Endothelial cell of umbilical vein (primary cell): ENCODE measurements around the gene SFXN3. TPM values are rescaled to one million over a fixed set of nuclear protein-coding genes. Genes with fewer than 3 reads are reported as not detected.

Source experiments
- BruUV-seq: library from RNA; stranded (reverse); fragments of 400-500 nt; replicated peaks from 2 replicates; lab custom pipeline; 2021; lab: Mats Ljungman, UMichigan
- CTCF ChIA-PET: fragments of 300-600, 350-600 bp; sonication (Branson Sonifier 250); formaldehyde crosslinking; loops from one replicate; lab custom pipeline; 2021; ENCODE audit warnings: antibody characterized with exemption, inconsistent platforms; lab: Charles Lee
- POLR2A ChIA-PET: fragments of 300-600, 350-600 bp; sonication (Branson Sonifier 250); formaldehyde crosslinking; loops from one replicate; lab custom pipeline; 2021; ENCODE audit warnings: antibody characterized with exemption, inconsistent platforms; lab: Charles Lee
- DNase-seq: peaks from one replicate; pipeline ENCODE4 v3.0.0-alpha.2; 2011; ENCODE audit warnings: low read depth, low spot score
- FAIRE-seq: peaks from 2 replicates; lab custom pipeline; 2011; peaks lifted over from hg19 to GRCh38; lab: Jason Lieb, UNC
- H2AFZ ChIP-seq: 2 replicates; pipeline ENCODE4 v1.6.0; 2012; ENCODE audit warnings: low read depth, low read length, control low read depth, inconsistent platforms
- H3K27ac ChIP-seq: 2 replicates; pipeline ENCODE4 v1.5.1; 2011; ENCODE audit warnings: low read depth, mild to moderate bottlenecking, control low read depth, low read length, moderate library complexity; ENCODE audit not compliant: insufficient read depth
- H3K27me3 ChIP-seq, 2 experiments: 2 replicates each; pipeline versions ENCODE4 v1.6.0 to v1.6.1; 2011; ENCODE audit warnings: low read length in 2 of 2, mixed read lengths in 1 of 2; ENCODE audit not compliant: control insufficient read depth in 2 of 2, insufficient read depth in 2 of 2
- H3K36me3 ChIP-seq, 2 experiments: 2 replicates in 1 of 2; 3 replicates in 1 of 2; pipeline ENCODE4 v1.5.1; 2011; ENCODE audit warnings: low read length in 2 of 2, mild to moderate bottlenecking in 1 of 2, moderate library complexity in 1 of 2; ENCODE audit not compliant: control insufficient read depth in 2 of 2, insufficient read depth in 2 of 2; ENCODE audit errors: extremely low read depth in 1 of 2
- H3K4me1 ChIP-seq: 3 replicates; pipeline ENCODE4 v1.5.1; 2011; ENCODE audit warnings: mild to moderate bottlenecking, low read length; ENCODE audit not compliant: control insufficient read depth, insufficient read depth; ENCODE audit errors: extremely low read depth
- H3K4me2 ChIP-seq: 2 replicates; pipeline ENCODE4 v1.6.1; 2011; ENCODE audit warnings: low read length, control low read depth, mixed read lengths; ENCODE audit not compliant: insufficient read depth
- H3K4me3 ChIP-seq, 3 experiments: fragments of 200-600 bp in 1 of 3; sonication (generic), shearing (Covaris generic) in 1 of 3; replicated peaks in 1 of 3; 2 replicates each; pipeline ENCODE4 v1.5.1; 2011 to 2016; ENCODE audit warnings: control low read depth in 3 of 3, low read length in 3 of 3, mild to moderate bottlenecking in 2 of 3, inconsistent platforms in 1 of 3, low read depth in 1 of 3, moderate library complexity in 1 of 3; ENCODE audit not compliant: insufficient read depth in 1 of 3
- H3K79me2 ChIP-seq: 2 replicates; pipeline ENCODE4 v1.6.0; 2012; ENCODE audit warnings: low read length, inconsistent platforms; ENCODE audit not compliant: control insufficient read depth, insufficient read depth
- H3K9ac ChIP-seq: replicated peaks from 2 replicates; pipeline ENCODE3; 2011; ENCODE audit warnings: low read length, control low read depth; ENCODE audit not compliant: insufficient read depth; ENCODE audit errors: extremely low read depth
- H3K9me1 ChIP-seq: replicated peaks from 3 replicates; pipeline ENCODE4 v1.6.0; 2011; ENCODE audit warnings: mild to moderate bottlenecking, low read length; ENCODE audit not compliant: control insufficient read depth, insufficient read depth; ENCODE audit errors: extremely low read depth
- H3K9me3 ChIP-seq: replicated peaks from 2 replicates; pipeline ENCODE4 v1.5.1; 2012; ENCODE audit warnings: low read length, inconsistent platforms; ENCODE audit not compliant: control insufficient read depth, insufficient read depth
- H4K20me1 ChIP-seq: replicated peaks from 2 replicates; pipeline ENCODE3; 2011; ENCODE audit warnings: mild to moderate bottlenecking, low read length; ENCODE audit not compliant: control insufficient read depth, insufficient read depth; ENCODE audit errors: extremely low read depth
- EZH2 ChIP-seq: IDR thresholded peaks from 2 replicates; pipeline ENCODE4 v1.6.1; 2012; ENCODE audit warnings: borderline replicate concordance, low read depth, mild to moderate bottlenecking, moderate library complexity, low read length, inconsistent platforms; ENCODE audit not compliant: severe bottlenecking
- FOS ChIP-seq: IDR thresholded peaks from 2 replicates; pipeline ENCODE4 v1.6.1; 2011; ENCODE audit warnings: mild to moderate bottlenecking, low read length, moderate library complexity, borderline replicate concordance; ENCODE audit not compliant: insufficient read depth
- GATA2 ChIP-seq: IDR thresholded peaks from 2 replicates; pipeline ENCODE4 v1.7.0; 2011; ENCODE audit warnings: low read depth, mild to moderate bottlenecking, moderate library complexity, mixed read lengths, low read length; ENCODE audit not compliant: insufficient read length, insufficient read depth
- JUN ChIP-seq: IDR thresholded peaks from 2 replicates; pipeline ENCODE4 v1.6.1; 2011; ENCODE audit warnings: borderline replicate concordance, low read depth; ENCODE audit not compliant: insufficient read length, insufficient read depth
- MYC ChIP-seq: IDR thresholded peaks from one replicate; pipeline ENCODE4 v1.6.1; 2011; ENCODE audit warnings: mild to moderate bottlenecking, low read depth, low read length
- POLR2A ChIP-seq: IDR thresholded peaks from 2 replicates; pipeline ENCODE4 v1.6.1; 2012; ENCODE audit warnings: low read depth, mild to moderate bottlenecking, control low read depth, low read length
- POLR2AphosphoS5 ChIP-seq: IDR thresholded peaks from 2 replicates; pipeline ENCODE4 v1.6.1; 2012; ENCODE audit warnings: low read depth, mild to moderate bottlenecking, control low read depth, low read length, moderate library complexity; ENCODE audit not compliant: insufficient read depth
- dilution Hi-C: fragments of 300-500 bp; cut with MboI; formaldehyde crosslinking; loops from one replicate; pipeline ENCODE4 v1.15.0; 2019; ENCODE audit warnings: low sequenced_read_pairs; ENCODE audit not compliant: extremely low pct_ligation_motif_present
- intact Hi-C: fragments of 100-400 bp; cut with micrococcal nuclease; formaldehyde crosslinking; loops from one replicate; pipeline ENCODE4 v1.10.0; 2022
- polyA plus RNA-seq, 4 experiments: library from polyadenylated mRNA; depleted of rRNA in 3 of 4; stranded (reverse) in 3 of 4; unstranded in 1 of 4; fragments of >200 nt; gene quantifications; 2 replicates each; pipeline versions ENCODE4 v1.2.1 to v1.2.3, GENCODE V29; 2011 to 2012; ENCODE audit warnings: missing spikeins in 1 of 4
- total RNA-seq: library from RNA; stranded (reverse); gene quantifications from 2 replicates; pipeline ENCODE4 v1.2.3, GENCODE V29; 2021
- TF ChIP-seq, protein P1 (sequence below): IDR thresholded peaks from 2 replicates; pipeline ENCODE4 v1.6.1; 2011; ENCODE audit not compliant: insufficient read depth, insufficient read length
- TF ChIP-seq, protein P2 (sequence below), 2 donors: IDR thresholded peaks; 1 replicate in 1 of 2; 2 replicates in 1 of 2; pipeline ENCODE4 v1.5.1; 2011; ENCODE audit warnings: low read length in 2 of 2, mild to moderate bottlenecking in 2 of 2, moderate library complexity in 2 of 2, control low read depth in 1 of 2, inconsistent platforms in 1 of 2, low read depth in 1 of 2; ENCODE audit not compliant: insufficient read depth in 1 of 2; ENCODE audit errors: extremely low read depth in 1 of 2

Gene SFXN3
- total and polyA plus RNA-seq, 2 donors (not counting 3 experiments of a cell fraction or from before 2014, with no cell fraction given): 83.1 to 117 TPM

DNA sequence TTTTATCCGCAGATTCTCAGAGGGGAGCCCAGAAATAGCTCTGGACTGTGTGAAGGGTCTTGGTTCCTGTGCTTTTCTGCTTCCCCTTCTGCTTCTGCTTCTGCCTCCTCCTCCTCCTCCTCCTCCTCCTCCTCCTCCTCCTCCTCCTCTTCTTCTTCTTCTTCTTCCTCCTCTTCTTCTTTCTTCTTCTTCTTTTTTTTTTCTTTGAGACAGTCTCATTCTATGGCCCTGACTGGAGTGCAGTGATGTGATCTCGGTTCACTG is 11.7 kb upstream of the SFXN3 start:
- ChIA-PET CTCF (interaction anchor here (0.6 to 7.3 kb wide), 21 partner anchors 11 to 457 kb away, joined by 3 to 254 read pairs (median 5); partner anchors contain the start of genes KAZALD1, LZTS2, MRPL43 and PDZD7), POLR2A (no interaction called here)
- no peaks in the 10 kb centered on the region for H3K79me2 ChIP-seq
- H4K20me1 ChIP-seq: no peaks in the 10 kb centered on the region
- H3K4me1 ChIP-seq: no peaks in the 10 kb centered on the region
- FAIRE-seq (no peak), DNase-seq (no peak)
- TF ChIP-seq, protein P1, sequence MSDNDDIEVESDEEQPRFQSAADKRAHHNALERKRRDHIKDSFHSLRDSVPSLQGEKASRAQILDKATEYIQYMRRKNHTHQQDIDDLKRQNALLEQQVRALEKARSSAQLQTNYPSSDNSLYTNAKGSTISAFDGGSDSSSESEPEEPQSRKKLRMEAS: no peak
- TF ChIP-seq GATA2 (no peak), FOS (no peak), POLR2A (no peak), EZH2 (no peak), JUN (no peak), POLR2AphosphoS5 (no peak), MYC (no peak)
- TF ChIP-seq, protein P2, sequence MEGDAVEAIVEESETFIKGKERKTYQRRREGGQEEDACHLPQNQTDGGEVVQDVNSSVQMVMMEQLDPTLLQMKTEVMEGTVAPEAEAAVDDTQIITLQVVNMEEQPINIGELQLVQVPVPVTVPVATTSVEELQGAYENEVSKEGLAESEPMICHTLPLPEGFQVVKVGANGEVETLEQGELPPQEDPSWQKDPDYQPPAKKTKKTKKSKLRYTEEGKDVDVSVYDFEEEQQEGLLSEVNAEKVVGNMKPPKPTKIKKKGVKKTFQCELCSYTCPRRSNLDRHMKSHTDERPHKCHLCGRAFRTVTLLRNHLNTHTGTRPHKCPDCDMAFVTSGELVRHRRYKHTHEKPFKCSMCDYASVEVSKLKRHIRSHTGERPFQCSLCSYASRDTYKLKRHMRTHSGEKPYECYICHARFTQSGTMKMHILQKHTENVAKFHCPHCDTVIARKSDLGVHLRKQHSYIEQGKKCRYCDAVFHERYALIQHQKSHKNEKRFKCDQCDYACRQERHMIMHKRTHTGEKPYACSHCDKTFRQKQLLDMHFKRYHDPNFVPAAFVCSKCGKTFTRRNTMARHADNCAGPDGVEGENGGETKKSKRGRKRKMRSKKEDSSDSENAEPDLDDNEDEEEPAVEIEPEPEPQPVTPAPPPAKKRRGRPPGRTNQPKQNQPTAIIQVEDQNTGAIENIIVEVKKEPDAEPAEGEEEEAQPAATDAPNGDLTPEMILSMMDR (IDR thresholded peaks at IDR 0.05; ENCODE audit: extremely low read depth in 1 of 2, insufficient read depth in 1 of 2, low read depth in 1 of 2, low read length in 2 of 2): no peak
- no peak overlapping the region for H2AFZ ChIP-seq
- H3K27ac ChIP-seq: no peak overlapping the region
- H3K9ac ChIP-seq: no peak overlapping the region
- no peaks in the 10 kb centered on the region for H3K36me3 ChIP-seq
- H3K4me2 ChIP-seq: no peak overlapping the region
- no TSS peak for BruUV-seq
- dilution Hi-C loops (no loop called here), intact Hi-C loops (loop anchor here (1.0 to 10.0 kb wide), 3 partner anchors 13 to 105 kb away; partner anchors contain the start of gene SLF2)
- H3K9me3 ChIP-seq: no peaks in the 10 kb centered on the region
- H3K27me3 ChIP-seq: no peaks in the 10 kb centered on the region
- H3K4me3 ChIP-seq: no peak overlapping the region
- H3K9me1 ChIP-seq: no peaks in the 10 kb centered on the region
